ENCODE results near the gene MLKL.
A peak's percentile ranks its signal among the peaks of the same experiment; 100 is the strongest.
"Not testable (repeated sequence)": the region's sequence is repeated elsewhere in the genome, so short reads cannot be mapped to it uniquely, and the experiment has no call there.

Gene MLKL

DNA sequence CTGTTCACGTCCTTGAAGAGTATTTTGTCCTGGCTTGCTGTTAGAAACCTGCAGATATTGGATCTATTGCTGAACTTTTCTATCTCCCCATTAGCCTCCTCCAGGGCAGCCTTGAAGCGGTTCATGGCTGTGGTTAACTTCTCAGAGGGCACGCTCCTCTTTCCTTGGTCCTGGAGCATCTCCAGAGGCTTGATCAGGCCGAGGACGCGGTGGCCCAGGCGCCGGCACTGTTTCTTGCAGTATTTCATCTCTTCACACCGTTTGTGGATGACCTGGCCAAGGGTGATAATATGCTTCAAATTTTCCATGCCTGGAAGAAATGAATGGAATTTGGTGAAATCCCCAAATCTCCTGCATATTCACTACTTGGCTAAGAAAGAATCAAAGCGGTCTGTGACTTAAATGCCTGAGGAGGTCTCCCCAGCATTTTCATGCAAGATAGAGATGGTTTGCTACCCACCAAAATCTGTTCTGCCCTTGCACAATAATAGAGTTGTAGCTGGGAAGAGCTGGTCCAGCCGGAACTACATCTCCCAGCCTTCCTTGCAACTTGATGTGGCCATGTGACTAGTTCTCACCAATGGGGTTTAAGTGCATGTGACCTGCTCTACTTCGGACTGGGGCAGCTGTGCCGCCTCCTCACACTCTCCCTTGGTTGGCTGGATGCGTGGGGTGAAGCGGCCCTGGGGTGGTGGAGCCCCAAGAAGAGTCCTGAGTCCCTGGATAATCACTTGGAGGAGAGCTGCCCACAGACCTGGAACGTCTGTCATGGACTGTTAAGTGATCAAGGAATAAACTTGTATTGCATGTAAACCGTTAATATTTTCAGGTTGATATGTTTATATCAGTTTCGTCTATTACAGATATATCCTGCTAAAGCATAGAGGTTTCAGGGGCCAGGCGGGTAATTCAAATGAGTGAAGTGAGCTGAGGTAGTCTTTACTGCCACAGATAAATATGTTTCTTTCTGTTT is 4.9 kb downstream of the MLKL start:
- peak; percentile 29 for DNase-seq

DNA sequence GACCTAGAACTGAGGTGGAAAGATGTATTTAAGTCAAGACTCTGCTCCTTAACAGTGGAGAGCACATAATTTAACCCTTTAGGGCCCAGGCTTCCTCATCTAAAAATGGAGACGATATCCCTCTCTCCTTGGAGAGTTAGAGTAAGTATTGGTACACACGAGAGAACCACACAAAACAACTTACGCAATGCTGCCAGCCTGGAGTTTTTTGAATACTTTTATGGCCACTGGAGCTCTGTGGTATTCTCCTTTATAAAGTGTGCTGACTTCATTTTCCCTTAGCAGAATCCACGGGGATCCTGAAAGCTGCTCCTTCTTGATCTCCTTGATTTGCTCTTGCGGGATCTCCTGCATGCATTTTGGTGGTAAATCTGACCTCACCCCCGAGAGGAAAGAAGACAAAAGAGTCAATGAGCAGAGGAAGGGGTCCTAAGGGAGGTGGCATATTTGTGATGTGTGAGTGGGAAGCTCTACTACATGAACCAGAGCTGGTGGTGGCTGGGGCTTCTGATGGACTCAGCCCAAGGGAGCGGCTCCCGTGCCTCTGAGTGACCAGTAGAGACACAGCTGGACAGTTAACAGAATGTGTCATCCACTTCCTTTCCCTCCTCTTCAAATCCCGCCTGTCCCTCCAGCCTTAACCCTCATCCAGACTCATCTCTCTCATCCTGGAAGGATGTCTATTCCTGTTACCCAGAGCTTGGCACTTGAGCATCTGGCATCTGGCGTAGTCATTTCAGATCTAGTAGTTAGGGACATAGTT is 9.4 kb downstream of the MLKL start:
- DNase-seq: no peak

- DNase-seq: no peak
Observed at GRCh38 chr16:74682556-74682955, 18.1 kb downstream of the MLKL start.

DNA sequence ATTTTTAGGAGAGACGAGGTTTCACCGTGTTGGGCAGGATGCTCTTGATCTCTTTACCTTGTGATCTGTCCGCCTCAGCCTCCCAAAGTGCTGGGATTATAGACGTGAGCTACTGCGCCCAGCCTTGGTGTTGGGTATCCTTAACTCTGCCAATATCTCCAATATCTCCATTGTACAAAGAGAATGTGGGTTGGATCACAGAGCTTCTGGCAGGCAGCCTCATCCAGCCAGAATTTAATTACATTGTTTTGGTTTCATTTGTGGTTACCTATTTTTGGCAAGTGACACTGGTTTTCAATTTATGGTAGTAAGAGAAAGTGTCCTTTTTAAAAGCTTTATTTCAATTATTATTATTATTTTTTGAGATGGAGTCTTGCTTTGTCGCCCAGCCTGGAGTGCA is 20.0 kb downstream of the MLKL start:
- DNase-seq: no peak

DNA sequence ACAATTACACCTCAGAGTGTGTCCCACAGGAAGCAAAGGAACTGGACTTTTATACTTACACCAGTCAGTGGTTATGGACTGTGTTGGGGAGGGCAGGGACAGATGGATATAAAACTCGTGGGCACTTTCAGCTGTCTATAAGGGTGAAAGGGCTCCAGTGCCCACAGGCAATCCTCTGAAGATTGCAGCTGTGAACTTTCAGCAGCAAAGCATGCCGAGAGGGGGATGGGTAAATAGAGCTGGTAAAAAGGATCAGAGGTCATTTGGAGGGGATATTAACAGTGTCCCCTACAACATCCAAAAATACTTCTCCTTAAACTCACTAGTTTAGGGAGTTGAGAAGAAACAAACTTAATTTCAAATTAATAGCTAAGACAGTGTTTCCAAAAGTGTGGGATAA is 20.7 kb downstream of the MLKL start:
- no peak for DNase-seq

- DNase-seq: no peak
Observed at GRCh38 chr16:74677868-74678267, 22.8 kb downstream of the MLKL start.

DNA sequence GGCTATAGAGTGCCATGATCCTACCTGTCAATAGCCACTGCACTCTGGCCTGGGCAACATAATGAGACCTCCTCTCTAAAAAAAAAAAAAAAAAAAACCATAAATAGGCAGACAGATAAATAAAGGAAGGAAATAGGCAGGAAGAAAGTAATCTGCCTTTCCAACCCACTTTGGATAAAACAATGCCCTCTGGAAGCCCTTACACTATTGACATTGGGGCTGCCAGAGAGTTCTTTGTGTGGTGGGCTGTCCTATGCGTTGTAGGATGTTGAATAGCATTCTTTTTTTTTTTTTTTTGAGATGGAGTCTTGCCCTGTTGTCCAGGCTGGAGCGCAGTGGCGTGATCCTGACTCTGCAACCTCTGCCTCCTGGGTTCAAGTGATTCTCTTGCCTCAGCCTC is 26.8 kb downstream of the MLKL start:
- DNase-seq: no peak

- not testable (repeated sequence) for DNase-seq
Observed at GRCh38 chr16:74668877-74669276, 31.8 kb downstream of the MLKL start.

DNA sequence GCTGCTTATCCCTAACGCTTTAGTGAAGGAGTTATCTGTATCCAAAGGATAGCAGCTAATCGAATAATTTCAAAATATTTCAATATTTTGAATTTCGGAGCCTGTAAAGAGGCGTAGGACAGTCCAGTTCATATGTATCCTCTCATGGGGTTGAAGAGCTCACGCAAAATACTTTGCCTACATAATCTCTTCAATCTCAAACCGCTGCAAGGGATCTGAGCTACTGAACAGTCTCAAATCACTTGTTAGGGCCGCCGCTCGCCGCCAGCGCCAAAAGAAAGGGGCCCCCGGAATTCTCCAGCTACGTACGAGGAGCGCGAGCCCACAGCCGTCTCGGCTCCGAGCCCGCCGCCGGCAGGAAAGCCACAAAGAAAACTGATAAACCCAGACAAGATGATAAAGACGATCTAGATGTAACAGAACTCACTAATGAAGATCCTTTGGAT is 33.4 kb downstream of the MLKL start:
- DNase-seq: no peak

- peak; percentile 95 for DNase-seq
Observed at GRCh38 chr16:74666425-74667254, 34.0 kb downstream of the MLKL start, which contains the start of gene RFWD3. TSS of gene RFWD3 (minus strand) at chr16:74666877. CDS start at chr16:74661449, 5,428 bp downstream.

DNA sequence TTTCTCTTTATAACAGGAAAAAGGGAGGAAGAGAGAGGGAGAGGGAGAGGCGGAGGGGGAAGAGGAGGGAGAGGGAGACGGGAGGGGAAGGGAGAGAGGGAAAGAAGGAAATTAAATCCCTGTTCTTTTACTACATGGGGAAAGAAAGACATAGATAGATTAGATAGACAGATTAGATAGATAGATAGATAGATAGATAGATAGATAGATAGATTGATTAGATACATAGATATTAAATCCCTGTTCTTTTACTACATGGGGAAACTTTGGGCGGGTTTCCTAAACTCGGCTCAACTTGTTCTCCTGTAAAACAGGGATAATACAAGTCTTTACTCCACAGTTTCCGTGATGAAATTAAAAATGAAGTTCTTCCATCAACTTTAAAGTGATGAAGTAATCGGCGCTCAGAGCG is 34.6 kb downstream of the MLKL start:
- DNase-seq: no peak

- DNase-seq: no peak
Observed at GRCh38 chr16:74661064-74661463, 39.6 kb downstream of the MLKL start.

- no peak for DNase-seq
Observed at GRCh38 chr16:74660383-74660782, 40.3 kb downstream of the MLKL start.

DNA sequence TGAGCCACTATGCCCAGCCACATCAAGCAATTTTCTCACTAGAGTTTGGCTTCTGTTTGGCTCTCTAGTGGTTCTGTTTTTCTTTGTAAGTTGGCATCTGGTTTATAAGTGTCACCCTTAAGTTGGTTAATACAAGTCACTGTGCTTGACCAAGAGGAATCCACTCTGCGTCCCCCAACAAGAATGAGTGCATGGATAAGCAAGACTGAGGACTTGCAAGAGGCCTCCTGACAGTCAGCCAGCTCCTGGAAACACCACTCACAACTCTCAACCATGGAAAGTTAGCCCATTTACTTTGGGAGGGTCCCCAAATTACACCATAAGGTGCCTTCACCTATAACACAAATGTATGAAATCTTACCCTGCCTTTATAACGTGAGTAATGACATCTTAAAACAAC is 41.6 kb downstream of the MLKL start:
- no peak for DNase-seq

DNA sequence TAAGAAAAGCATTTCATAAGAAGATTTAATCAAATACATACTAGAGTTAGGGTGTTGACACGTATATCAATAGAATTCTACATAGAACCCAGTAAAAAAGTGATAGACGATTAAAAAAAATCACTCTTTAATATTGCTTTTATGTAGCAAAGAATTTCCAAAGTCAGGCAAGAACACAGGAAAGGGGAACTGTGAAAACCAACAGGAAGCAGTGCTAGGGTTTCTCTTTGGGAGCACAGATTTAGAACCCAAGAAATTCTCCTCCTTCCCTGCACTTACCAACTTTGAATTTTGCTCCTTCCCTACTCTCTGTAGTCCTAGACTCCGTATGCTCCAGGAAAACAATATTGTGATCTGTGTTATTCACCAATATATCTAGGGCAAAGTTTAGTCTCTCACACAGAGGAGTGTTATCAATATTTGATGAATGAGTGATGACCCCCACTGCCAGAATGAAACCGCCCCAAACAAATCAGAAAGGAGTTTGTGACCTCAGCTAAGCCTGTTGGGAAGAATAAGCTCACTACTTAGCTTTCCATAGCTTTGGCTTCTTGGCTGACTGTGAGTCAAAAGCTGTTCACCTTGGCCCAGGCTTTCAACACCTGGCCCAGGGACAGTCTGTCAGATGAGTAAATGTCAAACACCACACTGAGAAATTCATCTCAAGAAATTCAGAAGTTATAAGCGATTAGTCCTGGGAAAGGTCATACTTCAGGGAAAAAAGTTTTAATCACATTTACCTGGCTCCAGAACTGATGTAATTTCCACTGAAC is 42.6 kb downstream of the MLKL start:
- DNase-seq: no peak

DNA sequence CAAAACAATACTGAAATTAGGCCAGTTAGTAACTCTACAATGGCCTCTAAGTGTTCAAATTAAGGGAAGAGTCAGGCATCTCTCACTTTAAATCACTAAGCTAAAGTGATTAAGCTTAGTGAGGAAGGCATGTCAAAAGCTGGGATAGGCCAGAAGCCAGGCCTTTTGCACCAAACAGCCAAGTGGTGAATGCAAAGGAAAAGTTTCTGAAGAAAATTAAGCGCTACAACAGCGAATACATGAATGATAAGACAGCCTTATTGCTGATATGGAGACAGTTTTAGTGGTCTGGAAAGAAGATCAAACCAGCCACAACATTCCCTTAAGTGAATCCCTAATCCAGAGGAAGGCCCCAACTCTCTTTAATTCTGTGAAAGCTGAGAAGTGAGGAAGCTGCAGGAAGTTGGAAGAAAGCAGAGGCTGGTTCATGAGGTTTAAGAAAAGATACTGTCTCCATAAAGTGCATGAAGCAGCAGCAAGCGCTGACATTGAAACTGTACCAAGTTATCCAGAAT is 46.1 kb downstream of the MLKL start:
- no peak for DNase-seq

DNA sequence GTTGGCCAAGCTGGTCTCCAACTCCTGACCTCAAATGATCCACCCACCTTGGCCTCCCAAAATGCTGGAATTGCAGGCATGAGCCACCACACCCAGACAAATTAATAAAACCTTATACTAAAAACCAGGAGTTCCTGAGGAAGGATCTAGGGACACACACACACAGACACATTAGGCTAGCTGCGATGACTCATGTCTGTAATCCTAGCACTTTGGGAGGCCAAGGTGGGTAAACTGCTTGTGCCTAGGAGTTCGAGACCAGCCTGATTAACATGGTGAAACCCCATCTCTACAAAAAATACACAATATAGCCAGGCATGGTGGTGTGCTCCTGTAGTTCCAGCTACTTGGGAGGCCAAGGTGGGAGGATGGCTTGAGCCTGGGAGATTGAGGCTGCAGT is 47.8 kb downstream of the MLKL start:
- not testable (repeated sequence) for DNase-seq

GRCh38 chr16:74652249-74652648 is 48.4 kb downstream of the MLKL start:
- DNase-seq: no peak

DNA sequence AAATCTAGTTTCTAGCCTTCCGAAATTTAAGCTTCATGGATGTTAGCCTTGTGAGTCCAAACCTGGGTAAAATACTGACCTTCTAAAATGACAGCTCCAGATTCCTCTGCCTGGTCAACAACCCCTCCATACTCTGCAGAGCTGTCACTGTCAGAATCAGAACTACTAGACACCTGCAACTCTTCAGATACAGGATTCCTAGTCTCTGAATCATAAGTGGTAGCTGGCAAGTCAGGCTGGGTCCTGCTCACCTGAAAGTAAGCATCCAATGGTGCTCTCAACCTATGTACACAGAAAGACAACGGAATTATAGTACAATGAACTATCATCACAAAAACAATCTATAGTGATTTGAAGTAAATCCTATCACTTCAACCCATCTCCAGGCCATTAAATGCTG is 48.8 kb downstream of the MLKL start:
- no peak for DNase-seq

GRCh38 chr16:74650966-74651567 is 49.6 kb downstream of the MLKL start:
- DNase-seq: no peak

DNA sequence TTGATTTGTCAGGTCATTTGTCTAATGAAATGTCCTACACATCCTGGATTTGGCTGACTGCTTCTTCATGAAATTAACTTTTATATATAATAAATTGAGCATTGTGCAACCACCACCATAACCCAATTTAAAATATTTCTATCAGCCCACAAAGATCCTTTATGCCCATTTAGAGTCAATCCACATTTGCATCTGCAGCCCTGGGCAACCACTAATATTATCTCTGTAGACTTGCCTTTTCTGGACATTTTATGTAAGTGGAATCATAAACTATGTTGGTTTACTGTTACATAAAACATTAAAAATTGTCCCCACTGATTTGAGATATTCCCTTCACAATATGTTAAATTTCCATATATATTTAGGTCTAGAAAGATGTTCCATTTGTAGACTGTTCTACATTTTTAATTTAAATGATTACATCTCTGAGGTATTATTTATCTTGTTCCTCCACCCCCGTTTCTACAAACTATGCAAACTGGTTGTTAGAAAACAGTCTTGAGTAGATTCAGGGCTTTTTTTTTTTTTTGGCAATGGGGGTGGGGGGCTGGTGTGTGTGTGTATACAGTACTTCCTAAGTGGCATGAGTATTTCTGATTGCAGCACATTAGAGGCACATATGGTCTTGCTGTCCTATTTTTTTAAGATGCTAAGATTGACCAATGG is 50.7 kb downstream of the MLKL start:
- no peak for DNase-seq
